Transverse colon (tissue), 4 donors: ENCODE data around the gene SEC23B. TPM values are rescaled to one million over a fixed set of nuclear protein-coding genes. Genes with fewer than 3 reads are reported as not detected.
"Not testable (repeated sequence)": the region's sequence is repeated elsewhere in the genome, so short reads cannot be mapped to it uniquely, and the experiment has no call there.

Source experiments
- DNase-seq: peaks from one replicate; pipeline ENCODE4 v3.0.0-alpha.2; 2019
- H3K27ac ChIP-seq, 4 donors: fragments of 200-600 bp; sonication (generic); 2 replicates each; pipeline ENCODE4 v1.5.1; 2016 to 2018; ENCODE audit warnings: inconsistent platforms in 4 of 4
- H3K27me3 ChIP-seq: fragments of 200-600 bp; sonication (generic); 2 replicates; pipeline ENCODE4 v1.5.1; 2017; ENCODE audit warnings: inconsistent platforms
- H3K36me3 ChIP-seq, 4 donors: fragments of 200-600 bp; sonication (generic); 2 replicates each; pipeline ENCODE4 v1.5.1; 2017 to 2019; ENCODE audit warnings: inconsistent platforms in 4 of 4
- H3K4me1 ChIP-seq, 4 donors: fragments of 200-600 bp; sonication (generic); 2 replicates each; pipeline ENCODE4 v1.5.1; 2017 to 2020; ENCODE audit warnings: inconsistent platforms in 4 of 4
- H3K4me3 ChIP-seq, 4 donors: fragments of 200-600 bp; sonication (generic); 1 replicate in 1 of 4; 2 replicates in 3 of 4; pipeline versions ENCODE4 v1.5.1 to v1.6.1; 2017 to 2019; ENCODE audit warnings: inconsistent platforms in 4 of 4
- H3K9me3 ChIP-seq, 2 donors: fragments of 200-600 bp; sonication (generic); 2 replicates each; pipeline ENCODE4 v1.5.1; 2017 to 2019; ENCODE audit warnings: inconsistent platforms in 2 of 2
- CTCF ChIP-seq, 5 experiments: fragments of 200-600 bp in 3 of 5; fragments of 450-650 bp in 2 of 5; sonication (generic) in 3 of 5; IDR thresholded peaks; 1 replicate in 2 of 5; 2 replicates in 3 of 5; pipeline ENCODE4 v1.5.1; 2016 to 2017; ENCODE audit warnings: antibody characterized with exemption in 5 of 5, inconsistent platforms in 3 of 5, mild to moderate bottlenecking in 2 of 5, moderate library complexity in 1 of 5
- EP300 ChIP-seq: sonication (generic); formaldehyde crosslinking; IDR thresholded peaks from one replicate; pipeline ENCODE4 v1.6.1; 2017; ENCODE audit warnings: antibody characterized with exemption, low read depth
- POLR2A ChIP-seq: fragments of 450-650 bp; IDR thresholded peaks from one replicate; pipeline ENCODE4 v1.6.1; 2016; ENCODE audit warnings: antibody characterized with exemption, mild to moderate bottlenecking, moderate library complexity
- POLR2AphosphoS5 ChIP-seq, 3 donors: sonication (generic); formaldehyde crosslinking; IDR thresholded peaks; one replicate each; pipeline ENCODE4 v1.6.1; 2016; ENCODE audit warnings: antibody characterized with exemption in 3 of 3
- WGBS, 2 donors: methylation state at CpG; one replicate each; pipeline ENCODE4 v1.1.5; 2018; ENCODE audit warnings: low coverage in 1 of 2; 5-methylcytosine and 5-hydroxymethylcytosine counted together
- in situ Hi-C, 4 donors: fragments of 200-750 bp; cut with MboI; loops; one replicate each; pipeline versions ENCODE4 v1.15.0 to v1.15.1; 2017; ENCODE audit warnings: low sequenced_read_pairs in 3 of 4, low pct_ligation_motif_present in 1 of 4, low pct_unique_long_range_greater_than_20kb in 1 of 4
- intact Hi-C: fragments of 100-400 bp; cut with DNase I; formaldehyde crosslinking; loops from one replicate; pipeline ENCODE4 v1.15.1; 2023; ENCODE audit warnings: low total_unique reads
- total RNA-seq, 4 donors: library from RNA; depleted of rRNA; stranded (reverse); fragments of >200 nt; gene quantifications; one replicate each; pipeline ENCODE4 v1.1.0, GENCODE V29; 2016

Gene SEC23B
- total RNA-seq, 4 donors from 2014 or later: 16.8 to 38.0 (median 30.9) TPM

GRCh38 chr20:18514127-18514526 is 6.4 kb downstream of the SEC23B start:
- 80 to 95% methylated on average over 1 to 5 of the region's 5 CpGs for WGBS, 2 donors
- Histone ChIP-seq H3K4me1 (peaks cover 0 to 15% (median under 1%) of the 10 kb centered on the region in 4 donors), H3K27ac (no peak overlapping the region), H3K9me3 (no peaks in the 10 kb centered on the region), H3K36me3 (peaks cover 0 to 54% (median 11%) of the 10 kb centered on the region in 4 donors), H3K4me3 (no peak overlapping the region), H3K27me3 (no peaks in the 10 kb centered on the region)
- TF ChIP-seq POLR2A (no peak), POLR2AphosphoS5 (IDR thresholded peaks at IDR 0.05) (no peak), EP300 (no peak), CTCF (IDR thresholded peaks at IDR 0.05) (no peak)
- intact Hi-C loops: no loop called here
- in situ Hi-C loops: no loop called here
- no peak for DNase-seq

GRCh38 chr20:18515973-18516372 is 8.2 kb downstream of the SEC23B start:
- H3K27me3 ChIP-seq: no peaks in the 10 kb centered on the region
- in situ Hi-C loops: no loop called here
- H3K4me3 ChIP-seq: no peak overlapping the region
- peaks cover 0 to 8% (median 0%) of the 10 kb centered on the region in 4 donors for H3K4me1 ChIP-seq
- TF ChIP-seq POLR2A: no peak
- TF ChIP-seq EP300: no peak
- no peak for TF ChIP-seq POLR2AphosphoS5 (IDR thresholded peaks at IDR 0.05)
- TF ChIP-seq CTCF (IDR thresholded peaks at IDR 0.05): no peak
- peaks cover 0 to 51% (median 11%) of the 10 kb centered on the region in 4 donors for H3K36me3 ChIP-seq
- no peak for DNase-seq
- H3K27ac ChIP-seq: no peak overlapping the region
- no peaks in the 10 kb centered on the region for H3K9me3 ChIP-seq
- intact Hi-C loops: no loop called here

GRCh38 chr20:18522066-18522465 is 14.3 kb downstream of the SEC23B start:
- peaks cover 0 to 31% (median 17%) of the 10 kb centered on the region in 4 donors for H3K36me3 ChIP-seq
- H3K4me3 ChIP-seq, H3K27me3 ChIP-seq, H3K9me3 ChIP-seq, in situ Hi-C loops, H3K4me1 ChIP-seq, DNase-seq, intact Hi-C loops, H3K27ac ChIP-seq: not testable (repeated sequence)
- 82 to 96% methylated on average over 1 to 9 of the region's 9 CpGs for WGBS, 2 donors

- Histone ChIP-seq H3K4me1 (no peaks in the 10 kb centered on the region), H3K27me3 (no peaks in the 10 kb centered on the region), H3K4me3 (no peak overlapping the region), H3K36me3 (peaks cover 0 to 40% (median 22%) of the 10 kb centered on the region in 4 donors), H3K27ac (no peak overlapping the region), H3K9me3 (no peaks in the 10 kb centered on the region)
- in situ Hi-C loops: no loop called here
- no peak for DNase-seq
- TF ChIP-seq POLR2AphosphoS5 (IDR thresholded peaks at IDR 0.05) (no peak), EP300 (no peak), POLR2A (no peak), CTCF (IDR thresholded peaks at IDR 0.05) (no peak)
- intact Hi-C loops: no loop called here
- 67 to 89% methylated on average over 1 to 2 of the region's 2 CpGs for WGBS, 2 donors
These were observed 15.3 kb downstream of the SEC23B start for GRCh38 chr20:18523066-18523465.

GRCh38 chr20:18524646-18525045 is 16.9 kb downstream of the SEC23B start:
- no peak for DNase-seq
- H3K27me3 ChIP-seq: no peaks in the 10 kb centered on the region
- intact Hi-C loops (no loop called here), in situ Hi-C loops (no loop called here)
- H3K4me3 ChIP-seq: no peak overlapping the region
- H3K9me3 ChIP-seq: no peaks in the 10 kb centered on the region
- H3K27ac ChIP-seq: no peak overlapping the region
- H3K4me1 ChIP-seq: no peaks in the 10 kb centered on the region
- WGBS, 2 donors: 97% methylated on average over 1 of the region's 1 CpG; no CpG with 5 or more reads in 1 of the 2 donors
- H3K36me3 ChIP-seq: peaks cover 0 to 53% (median 22%) of the 10 kb centered on the region in 4 donors
- TF ChIP-seq CTCF (IDR thresholded peaks at IDR 0.05) (no peak), POLR2A (no peak), POLR2AphosphoS5 (IDR thresholded peaks at IDR 0.05) (no peak), EP300 (no peak)

GRCh38 chr20:18526761-18527160 is 19.0 kb downstream of the SEC23B start:
- DNase-seq, H3K4me1 ChIP-seq, in situ Hi-C loops, H3K9me3 ChIP-seq, H3K27ac ChIP-seq, H3K4me3 ChIP-seq, H3K27me3 ChIP-seq, intact Hi-C loops: not testable (repeated sequence)
- H3K36me3 ChIP-seq: peaks cover 0 to 66% (median 28%) of the 10 kb centered on the region in 4 donors
- WGBS, 2 donors: 86 to 100% methylated on average over 4 to 14 of the region's 14 CpGs
